ENCODE results near the gene MAP7.
"Not testable (repeated sequence)": the region's sequence is repeated elsewhere in the genome, so short reads cannot be mapped to it uniquely, and the experiment has no call there.

MAP7 gene

GRCh38 chr6:136409597-136409996 is 140.6 kb downstream of the MAP7 start:
- DNase-seq, result no peak
- in situ Hi-C loops (cut with MboI; ENCODE audit: low pct_unique_long_range_greater_than_20kb, low sequenced_read_pairs), result no loop called here

- DNase-seq, result no peak
Measured at GRCh38 chr6:136408204-136408603, 142.0 kb downstream of the MAP7 start.

GRCh38 chr6:136405420-136406029 is 144.7 kb downstream of the MAP7 start:
- DNase-seq, result peak; percentile 47
- in situ Hi-C loops (cut with MboI; ENCODE audit: low pct_unique_long_range_greater_than_20kb, low sequenced_read_pairs), result no loop called here

More at GRCh38 chr6:136408204-136408603, 142.0 kb downstream of the MAP7 start:
- in situ Hi-C loops (cut with MboI; ENCODE audit: low pct_unique_long_range_greater_than_20kb, low sequenced_read_pairs), result no loop called here

- DNase-seq, result peak; percentile 36
- in situ Hi-C loops (cut with MboI; ENCODE audit: low pct_unique_long_range_greater_than_20kb, low sequenced_read_pairs), result no loop called here
Measured at GRCh38 chr6:136404627-136405419, 145.4 kb downstream of the MAP7 start.

GRCh38 chr6:136404007-136404406 is 146.2 kb downstream of the MAP7 start:
- DNase-seq, result no peak
- in situ Hi-C loops (cut with MboI; ENCODE audit: low pct_unique_long_range_greater_than_20kb, low sequenced_read_pairs), result no loop called here

GRCh38 chr6:136403110-136403980 is 146.9 kb downstream of the MAP7 start:
- in situ Hi-C loops (cut with MboI; ENCODE audit: low pct_unique_long_range_greater_than_20kb, low sequenced_read_pairs), result no loop called here
- peak; percentile 44 for DNase-seq

GRCh38 chr6:136401749-136402148 is 148.5 kb downstream of the MAP7 start:
- no peak for DNase-seq

GRCh38 chr6:136401236-136401635 is 149.0 kb downstream of the MAP7 start:
- DNase-seq; in situ Hi-C loops (cut with MboI; ENCODE audit: low pct_unique_long_range_greater_than_20kb, low sequenced_read_pairs): not testable (repeated sequence)

More at GRCh38 chr6:136401749-136402148, 148.5 kb downstream of the MAP7 start:
- in situ Hi-C loops (cut with MboI; ENCODE audit: low pct_unique_long_range_greater_than_20kb, low sequenced_read_pairs), result no loop called here

GRCh38 chr6:136398453-136398852 is 151.8 kb downstream of the MAP7 start:
- no peak for DNase-seq
- in situ Hi-C loops (cut with MboI; ENCODE audit: low pct_unique_long_range_greater_than_20kb, low sequenced_read_pairs), result no loop called here

- in situ Hi-C loops (cut with MboI; ENCODE audit: low pct_unique_long_range_greater_than_20kb, low sequenced_read_pairs), result no loop called here
- DNase-seq, result no peak
Measured at GRCh38 chr6:136396908-136397307, 153.3 kb downstream of the MAP7 start.

- DNase-seq; in situ Hi-C loops (cut with MboI; ENCODE audit: low pct_unique_long_range_greater_than_20kb, low sequenced_read_pairs): not testable (repeated sequence)
Measured at GRCh38 chr6:136390959-136391358, 159.3 kb downstream of the MAP7 start.

- no peak for DNase-seq
- in situ Hi-C loops (cut with MboI; ENCODE audit: low pct_unique_long_range_greater_than_20kb, low sequenced_read_pairs), result no loop called here
Measured at GRCh38 chr6:136387316-136387715, 162.9 kb downstream of the MAP7 start.

GRCh38 chr6:136383268-136383937 is 166.8 kb downstream of the MAP7 start:
- no peak for DNase-seq
- in situ Hi-C loops (cut with MboI; ENCODE audit: low pct_unique_long_range_greater_than_20kb, low sequenced_read_pairs), result no loop called here

- DNase-seq, result no peak
- in situ Hi-C loops (cut with MboI; ENCODE audit: low pct_unique_long_range_greater_than_20kb, low sequenced_read_pairs), result no loop called here
Measured at GRCh38 chr6:136382676-136383252, 167.5 kb downstream of the MAP7 start.

GRCh38 chr6:136378888-136379287 is 171.3 kb downstream of the MAP7 start:
- in situ Hi-C loops (cut with MboI; ENCODE audit: low pct_unique_long_range_greater_than_20kb, low sequenced_read_pairs), result no loop called here

GRCh38 chr6:136375836-136376235 is 174.4 kb downstream of the MAP7 start:
- DNase-seq; in situ Hi-C loops (cut with MboI; ENCODE audit: low pct_unique_long_range_greater_than_20kb, low sequenced_read_pairs): not testable (repeated sequence)

More at GRCh38 chr6:136378888-136379287, 171.3 kb downstream of the MAP7 start:
- DNase-seq, result no peak

GRCh38 chr6:136371959-136372358 is 178.3 kb downstream of the MAP7 start:
- DNase-seq, result no peak

GRCh38 chr6:136370988-136371728 is 179.1 kb downstream of the MAP7 start:
- no peak for DNase-seq
- in situ Hi-C loops (cut with MboI; ENCODE audit: low pct_unique_long_range_greater_than_20kb, low sequenced_read_pairs), result loop anchor here (25.0 kb wide), 1 partner anchor 416 kb away; the partner anchor contains the start of gene MAP3K5

More at GRCh38 chr6:136371959-136372358, 178.3 kb downstream of the MAP7 start:
- in situ Hi-C loops (cut with MboI; ENCODE audit: low pct_unique_long_range_greater_than_20kb, low sequenced_read_pairs), result loop anchor here (25.0 kb wide), 1 partner anchor 415 kb away; the partner anchor contains the start of gene MAP3K5
